ENCODE measurements around the gene TPO.
"Not testable (repeated sequence)": the region's sequence is repeated elsewhere in the genome, so short reads cannot be mapped to it uniquely, and the experiment has no call there.

Gene TPO

DNA sequence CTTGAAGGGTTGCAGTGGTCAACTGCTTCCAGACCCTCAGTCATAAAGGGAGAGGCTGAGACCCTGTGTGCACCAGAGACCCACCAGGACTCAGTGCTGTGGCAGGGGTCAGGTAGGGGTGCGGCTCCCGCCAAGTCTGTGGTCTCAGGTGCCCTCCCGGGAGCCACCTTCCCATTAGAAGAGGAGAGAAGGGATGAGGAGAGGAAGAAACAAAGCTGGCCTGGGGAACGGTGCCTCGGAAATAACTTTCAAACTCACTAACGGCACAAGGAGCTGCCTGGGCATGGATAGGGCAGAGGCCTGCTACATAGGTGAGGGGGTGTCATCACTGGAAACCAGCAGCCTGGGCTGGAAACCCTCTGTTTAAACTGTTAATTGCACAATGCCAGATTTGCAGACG is 84.9 kb downstream of the TPO start:
- in situ Hi-C loops (cut with MboI; ENCODE audit: low sequenced_read_pairs), result no loop called here

DNA sequence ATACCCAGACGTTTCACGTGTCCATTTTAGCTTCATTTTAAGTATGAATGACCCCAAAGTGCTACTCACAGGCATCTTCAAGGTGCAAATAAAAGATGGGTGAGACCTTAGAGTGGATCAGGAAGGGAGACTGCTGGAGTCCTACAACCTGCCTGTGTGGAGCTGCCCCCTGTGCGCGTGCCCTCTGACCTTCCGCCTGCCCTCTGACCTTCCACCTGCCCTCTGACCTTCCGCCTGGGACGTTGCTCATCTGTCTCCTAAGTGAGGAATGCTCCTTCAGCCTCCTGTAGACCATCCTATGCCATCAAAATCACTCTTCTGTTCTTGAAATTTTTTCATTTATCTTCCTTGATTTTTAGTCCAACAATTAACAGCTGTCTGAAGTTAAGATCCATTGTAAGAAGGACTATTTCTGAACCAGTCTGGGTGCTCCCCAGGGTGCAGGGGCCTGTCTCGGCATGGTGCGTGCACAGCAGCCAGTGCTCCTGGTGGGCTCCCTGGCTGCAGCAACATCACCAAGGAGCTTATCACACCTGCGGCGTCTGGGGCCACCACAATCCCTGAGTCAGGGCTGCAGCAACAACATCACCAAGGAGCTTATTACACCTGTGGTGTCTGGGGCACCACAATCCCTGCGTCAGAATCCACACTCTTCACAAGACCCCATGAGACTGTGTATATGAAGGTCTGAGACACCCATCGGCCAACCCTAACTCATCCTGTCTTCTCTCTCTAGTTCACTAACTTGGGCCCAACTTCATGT is 86.0 kb downstream of the TPO start:
- in situ Hi-C loops (cut with MboI; ENCODE audit: low sequenced_read_pairs), result no loop called here

DNA sequence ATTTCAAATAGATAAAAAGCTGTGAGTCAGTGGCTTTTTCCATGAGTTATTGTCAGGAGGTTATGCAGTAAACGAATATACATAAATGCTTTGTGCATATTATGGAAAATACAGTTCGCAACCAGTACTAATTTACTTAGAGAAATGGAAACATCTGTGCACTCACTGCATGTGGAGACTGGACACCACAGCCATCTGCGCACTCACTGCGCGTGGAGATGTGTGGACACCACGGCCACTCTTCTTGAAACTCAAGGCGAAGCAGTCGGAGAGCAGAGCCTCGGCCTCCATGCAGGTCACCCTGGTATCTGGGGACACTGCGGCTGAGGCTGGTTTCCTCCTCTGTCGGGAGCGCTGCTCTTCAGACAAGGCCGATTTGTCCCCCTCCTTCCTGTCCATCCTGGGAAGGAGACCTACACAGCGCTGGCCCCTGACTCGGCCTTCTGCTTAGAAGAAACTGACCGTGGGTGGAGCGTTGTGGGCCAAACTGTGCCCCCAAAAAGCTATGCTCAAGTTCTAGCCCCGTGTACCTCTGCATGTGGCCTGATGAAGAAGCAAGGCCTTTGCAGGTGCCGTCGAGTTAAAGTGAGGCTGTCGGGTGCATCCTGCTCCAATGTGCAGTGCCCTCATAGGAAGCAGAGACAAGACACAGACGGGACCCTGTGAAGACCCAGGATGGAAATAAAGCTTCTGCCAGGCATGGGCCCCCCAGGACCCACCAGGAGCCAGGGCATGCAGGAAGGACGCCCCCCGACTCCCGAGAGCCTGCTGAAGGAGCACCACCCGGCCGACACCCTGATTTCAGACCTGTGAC is 88.0 kb downstream of the TPO start:
- in situ Hi-C loops (cut with MboI; ENCODE audit: low sequenced_read_pairs), result no loop called here

DNA sequence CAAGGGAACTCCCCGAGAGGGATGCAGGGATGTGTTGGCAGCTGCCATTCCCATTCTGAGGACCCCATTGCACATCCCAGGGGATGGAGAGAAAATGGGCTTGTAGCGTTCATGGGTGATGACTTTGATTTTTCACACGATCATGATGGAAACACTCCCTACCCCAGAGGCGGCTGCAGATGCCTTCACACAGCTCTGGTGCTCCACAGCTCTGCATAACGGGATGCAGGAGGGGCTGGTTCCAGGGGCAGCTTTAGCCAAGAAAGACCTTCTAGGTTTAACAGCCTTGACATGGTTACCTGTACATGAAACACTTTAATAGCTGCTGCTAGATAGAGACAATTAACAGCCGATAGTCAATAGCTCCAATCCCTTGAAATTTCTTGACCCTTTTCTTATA is 88.7 kb downstream of the TPO start:
- in situ Hi-C loops (cut with MboI; ENCODE audit: low sequenced_read_pairs), result no loop called here

DNA sequence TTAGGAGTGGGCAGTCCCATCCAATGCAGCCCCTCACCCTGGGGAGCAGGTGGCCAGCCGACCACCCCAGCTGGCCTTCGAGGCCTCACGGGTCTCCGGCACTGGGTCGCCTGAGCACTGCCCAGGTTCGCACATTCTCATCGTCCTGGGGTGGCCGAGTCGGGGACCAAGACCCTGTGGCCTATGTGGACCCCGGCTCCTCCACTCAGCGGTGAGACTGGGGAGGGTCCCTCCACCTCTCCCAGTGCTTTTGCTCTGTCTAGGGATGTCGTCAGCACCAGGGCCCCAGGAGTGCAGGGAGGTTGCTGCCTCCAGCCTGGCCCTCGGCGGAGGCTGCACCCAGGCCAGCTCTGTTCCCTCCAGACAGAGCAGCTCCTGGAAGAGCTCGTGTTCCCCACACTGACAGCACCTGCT is 89.6 kb downstream of the TPO start:
- in situ Hi-C loops (cut with MboI; ENCODE audit: low sequenced_read_pairs), result no loop called here

DNA sequence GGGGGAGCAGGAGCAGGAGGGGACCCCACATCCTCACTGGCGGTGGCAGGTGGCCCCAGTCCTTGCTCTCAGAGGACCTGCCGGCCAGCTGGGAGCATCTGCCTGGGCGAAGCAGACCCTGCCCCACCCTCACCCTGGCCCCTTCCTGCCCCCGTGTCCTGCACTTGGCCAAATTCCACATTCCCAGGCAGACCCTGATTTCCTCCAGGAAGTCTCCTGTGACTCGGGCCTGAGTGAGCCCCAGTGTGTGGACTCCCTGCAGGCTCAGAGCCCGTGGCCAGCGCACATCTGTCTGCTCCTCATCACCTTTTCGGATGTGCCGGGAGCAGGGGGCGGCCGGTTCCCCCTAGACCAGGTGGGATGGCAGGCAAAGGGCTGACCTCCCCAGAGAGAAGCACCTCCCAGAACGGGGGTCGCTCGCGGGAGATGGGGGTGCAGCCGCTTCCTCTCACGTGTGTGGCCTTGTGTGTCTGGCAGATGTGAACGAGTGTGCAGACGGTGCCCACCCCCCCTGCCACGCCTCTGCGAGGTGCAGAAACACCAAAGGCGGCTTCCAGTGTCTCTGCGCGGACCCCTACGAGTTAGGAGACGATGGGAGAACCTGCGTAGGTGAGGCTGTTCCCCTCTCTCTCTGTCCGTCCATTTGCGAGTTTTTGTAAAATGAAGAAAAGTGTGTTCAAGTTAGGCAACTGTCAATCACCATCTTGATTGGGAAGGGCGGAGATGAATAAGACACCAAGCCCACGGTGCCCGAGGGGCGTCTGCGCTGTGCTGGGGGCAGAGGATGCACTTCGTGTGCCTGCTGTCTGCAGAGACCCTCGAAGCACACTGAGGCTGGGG is 90.4 kb downstream of the TPO start:
- in situ Hi-C loops (cut with MboI; ENCODE audit: low sequenced_read_pairs), result no loop called here

DNA sequence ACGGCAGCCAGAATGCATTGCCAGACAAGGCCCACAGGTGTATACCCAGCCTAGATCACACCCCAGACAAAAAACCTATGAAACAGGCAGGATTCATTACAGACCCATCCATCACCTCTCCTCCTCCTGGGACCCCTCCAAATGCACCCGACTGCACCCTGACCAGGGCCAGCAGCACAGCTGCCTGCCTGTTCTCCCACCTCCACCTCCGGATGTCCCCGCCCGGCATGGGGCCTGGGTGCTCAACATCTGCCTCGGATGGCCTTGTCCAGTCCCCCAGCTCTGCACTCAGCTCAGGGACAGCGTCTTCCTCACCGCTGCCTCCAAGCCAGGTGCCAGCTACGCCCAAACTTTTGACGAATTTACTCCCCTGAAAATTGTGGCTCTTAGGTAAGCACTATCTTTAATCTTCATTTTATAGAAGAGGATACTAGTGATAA is 91.1 kb downstream of the TPO start:
- in situ Hi-C loops (cut with MboI; ENCODE audit: low sequenced_read_pairs), result no loop called here

DNA sequence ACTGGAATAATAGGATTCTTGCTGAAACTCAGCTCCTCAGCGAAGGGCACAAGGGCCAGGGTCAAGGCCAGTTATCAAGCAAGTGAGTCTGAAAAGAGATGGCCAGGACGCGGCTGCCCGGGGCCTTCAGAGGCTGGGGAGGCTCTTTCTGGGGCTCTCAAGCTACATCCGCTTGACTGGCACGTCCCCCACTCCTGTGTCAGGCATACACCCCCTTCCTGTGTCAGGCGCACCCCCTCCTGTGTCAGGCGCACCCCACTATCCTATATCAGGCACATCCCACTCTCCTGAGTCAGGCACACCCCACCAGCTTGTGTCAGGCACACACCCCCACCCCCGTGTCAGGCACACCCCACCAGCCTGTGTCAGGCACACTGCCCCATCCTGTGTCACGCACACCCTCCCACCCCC is 91.8 kb downstream of the TPO start:
- in situ Hi-C loops (cut with MboI; ENCODE audit: low sequenced_read_pairs), result no loop called here

DNA sequence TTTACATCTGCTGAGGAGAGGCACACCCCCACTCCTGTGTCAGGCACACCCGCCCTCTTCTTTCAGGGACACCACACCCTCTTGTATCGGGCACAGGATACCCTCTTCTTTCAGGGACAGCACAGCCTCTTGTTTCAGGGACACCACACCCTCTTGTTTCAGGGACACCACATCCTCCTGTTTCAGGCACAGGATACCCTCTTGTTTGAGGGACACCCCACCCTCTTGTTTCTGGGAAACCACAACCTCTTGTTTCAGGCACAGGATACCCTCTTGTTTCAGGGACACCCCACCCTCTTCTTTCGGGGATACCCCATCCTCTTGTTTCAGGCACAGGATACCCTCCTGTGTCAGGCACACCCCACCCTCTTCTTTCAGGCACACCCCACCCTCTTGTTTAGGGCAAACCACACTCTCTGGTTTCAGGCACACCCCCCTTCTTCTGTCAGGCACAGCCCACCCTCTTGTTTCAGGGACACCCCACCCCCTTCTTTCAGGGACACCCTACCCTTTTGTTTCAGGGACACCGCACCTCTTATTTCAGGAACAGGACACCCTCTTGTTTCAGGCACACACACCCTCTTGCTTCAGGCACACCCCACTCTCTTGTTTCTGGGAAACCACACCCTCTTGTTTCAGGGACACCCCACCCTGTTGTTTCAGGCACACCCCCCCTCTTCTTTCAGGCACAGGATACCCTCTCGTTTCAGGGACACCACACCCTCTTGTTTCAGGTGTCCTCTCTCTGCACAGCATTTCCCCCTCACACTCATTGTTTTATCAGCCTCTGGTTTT is 96.2 kb downstream of the TPO start:
- in situ Hi-C loops (cut with MboI; ENCODE audit: low sequenced_read_pairs), result no loop called here

DNA sequence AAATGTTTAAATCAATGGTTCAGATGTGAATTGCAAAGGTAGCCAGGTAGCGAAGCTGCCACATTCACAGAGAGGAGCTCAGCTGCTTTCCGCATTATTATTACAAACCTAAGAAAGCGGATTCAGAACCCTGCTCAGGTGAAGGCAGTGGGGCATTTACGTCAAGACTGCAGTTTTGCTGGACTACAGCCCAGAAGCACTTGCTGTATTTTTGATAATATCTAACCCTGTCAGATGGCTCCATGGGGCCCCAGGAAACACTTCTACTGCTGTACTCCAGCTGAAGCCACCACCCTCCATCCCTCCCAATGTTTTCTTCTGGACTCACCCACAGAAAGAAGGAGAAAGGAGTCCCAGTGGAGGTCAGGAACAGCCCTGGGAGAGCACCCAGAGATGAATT is 96.9 kb downstream of the TPO start:
- in situ Hi-C loops (cut with MboI; ENCODE audit: low sequenced_read_pairs), result no loop called here

DNA sequence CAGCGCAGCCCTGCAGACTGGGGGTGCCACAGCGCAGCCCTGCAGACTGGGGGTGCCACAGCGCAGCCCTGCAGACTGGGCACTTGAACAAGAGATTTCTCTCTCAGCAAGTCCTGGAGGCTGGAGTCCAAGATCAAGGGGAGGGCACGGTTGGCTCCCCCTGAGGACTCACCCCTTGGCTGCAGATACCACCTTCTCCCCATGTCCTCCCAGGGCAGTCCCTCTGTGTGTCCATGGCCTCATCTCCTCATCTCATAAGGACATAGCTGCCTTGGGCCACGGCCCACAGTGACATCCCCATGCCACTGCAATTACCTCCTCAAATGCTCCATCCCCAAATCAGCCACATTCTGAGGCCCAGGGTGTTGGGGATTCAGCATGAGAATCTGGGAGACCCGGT is 98.2 kb downstream of the TPO start:
- in situ Hi-C loops (cut with MboI; ENCODE audit: low sequenced_read_pairs), result no loop called here

DNA sequence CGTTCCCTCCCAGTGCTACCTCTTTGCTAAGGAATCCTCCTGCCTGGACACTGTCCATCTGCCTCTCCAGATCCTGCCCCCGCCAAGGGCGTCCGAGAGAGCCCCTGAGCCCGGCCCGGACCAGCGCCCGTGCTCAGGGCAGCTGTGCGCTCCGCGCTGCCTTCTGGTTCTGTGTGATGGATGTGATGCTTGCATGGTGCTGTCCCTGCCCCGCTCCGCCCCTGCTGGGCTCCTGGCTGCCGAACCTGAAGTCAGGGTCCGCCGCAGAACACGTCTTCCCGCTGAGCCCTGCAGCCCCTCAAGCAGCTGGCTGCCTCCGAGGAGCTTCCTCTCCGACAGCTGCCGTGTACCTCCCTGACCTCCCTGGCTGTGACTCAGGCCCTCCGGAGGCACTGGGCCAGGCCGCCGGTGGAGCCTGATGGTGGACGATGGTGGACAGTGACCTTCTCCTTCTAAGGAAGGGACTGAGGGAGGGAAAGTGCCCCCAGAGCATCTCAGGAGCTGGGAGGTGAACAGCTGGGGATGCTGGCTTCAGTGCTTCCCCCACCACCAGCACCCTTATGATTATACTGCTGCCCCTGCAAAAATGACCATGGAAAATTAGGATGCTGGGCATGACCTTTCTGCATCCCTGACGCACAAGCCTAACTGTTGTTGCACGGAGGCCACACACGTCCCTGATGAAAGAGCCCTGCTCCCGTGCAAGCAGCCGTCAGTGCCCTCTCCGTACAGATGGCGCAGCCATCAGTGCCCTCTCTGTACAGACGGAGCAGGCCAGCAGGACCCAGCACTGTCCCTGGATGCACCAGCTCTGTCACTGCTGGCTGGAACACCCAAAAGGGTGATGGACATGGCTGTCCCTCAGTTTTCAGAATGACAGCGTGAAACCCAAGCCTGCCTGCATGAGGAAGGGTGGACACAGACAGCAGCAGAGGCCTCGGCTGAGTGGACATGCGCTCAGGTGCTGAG is 99.3 kb downstream of the TPO start:
- in situ Hi-C loops (cut with MboI; ENCODE audit: low sequenced_read_pairs), result no loop called here

DNA sequence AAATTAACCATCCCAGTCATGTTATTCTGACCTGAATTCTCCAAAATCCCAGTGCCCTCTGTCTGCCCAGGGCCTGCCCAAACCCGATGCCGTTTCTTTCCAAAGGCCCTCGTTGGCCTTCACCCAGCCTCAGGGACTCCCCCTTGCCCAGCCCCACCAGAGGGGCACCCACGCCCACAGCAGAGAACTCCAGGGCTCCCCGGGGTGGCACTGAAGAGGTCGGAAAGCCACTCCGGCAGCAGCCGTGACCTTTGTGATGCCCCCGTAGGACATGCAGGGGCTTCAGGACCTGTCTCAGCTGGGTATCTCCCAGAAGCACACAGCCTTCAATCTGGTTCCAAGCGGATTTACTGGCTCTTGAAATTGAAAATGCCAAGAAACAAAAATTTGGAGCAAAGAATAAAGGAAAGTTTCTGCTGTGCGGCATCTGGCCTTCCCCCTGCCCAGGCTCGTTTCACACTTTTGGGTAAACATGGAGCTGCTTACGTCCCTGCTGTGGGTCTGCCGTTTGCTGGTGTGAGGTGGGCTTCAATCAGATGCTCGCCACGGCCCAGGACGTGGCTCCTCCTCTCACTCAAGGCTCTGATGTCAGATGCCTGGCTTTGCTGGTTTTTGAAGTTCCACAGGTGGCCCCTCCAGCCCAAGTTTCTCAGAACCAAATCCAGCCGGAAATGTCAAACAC is 101.3 kb downstream of the TPO start:
- in situ Hi-C loops (cut with MboI; ENCODE audit: low sequenced_read_pairs), result no loop called here

DNA sequence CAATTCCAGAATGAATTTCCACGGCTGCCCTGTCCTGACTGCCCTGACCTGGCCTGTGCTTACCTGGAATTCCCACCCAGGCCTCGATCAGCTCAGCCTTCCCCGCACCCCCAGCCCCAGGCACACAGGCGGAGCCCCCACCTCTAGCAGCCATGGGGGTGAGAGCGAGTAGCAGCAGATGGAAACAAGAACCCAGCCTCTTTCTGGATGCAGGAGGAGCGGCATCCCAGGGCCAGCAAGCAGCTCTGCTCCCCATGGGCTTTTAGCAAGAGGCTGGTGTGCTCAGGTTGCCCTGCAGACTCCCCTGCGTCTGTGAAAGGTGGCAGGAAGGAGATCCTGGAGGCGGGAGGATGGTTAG is 101.8 kb downstream of the TPO start:
- in situ Hi-C loops (cut with MboI; ENCODE audit: low sequenced_read_pairs), result no loop called here

DNA sequence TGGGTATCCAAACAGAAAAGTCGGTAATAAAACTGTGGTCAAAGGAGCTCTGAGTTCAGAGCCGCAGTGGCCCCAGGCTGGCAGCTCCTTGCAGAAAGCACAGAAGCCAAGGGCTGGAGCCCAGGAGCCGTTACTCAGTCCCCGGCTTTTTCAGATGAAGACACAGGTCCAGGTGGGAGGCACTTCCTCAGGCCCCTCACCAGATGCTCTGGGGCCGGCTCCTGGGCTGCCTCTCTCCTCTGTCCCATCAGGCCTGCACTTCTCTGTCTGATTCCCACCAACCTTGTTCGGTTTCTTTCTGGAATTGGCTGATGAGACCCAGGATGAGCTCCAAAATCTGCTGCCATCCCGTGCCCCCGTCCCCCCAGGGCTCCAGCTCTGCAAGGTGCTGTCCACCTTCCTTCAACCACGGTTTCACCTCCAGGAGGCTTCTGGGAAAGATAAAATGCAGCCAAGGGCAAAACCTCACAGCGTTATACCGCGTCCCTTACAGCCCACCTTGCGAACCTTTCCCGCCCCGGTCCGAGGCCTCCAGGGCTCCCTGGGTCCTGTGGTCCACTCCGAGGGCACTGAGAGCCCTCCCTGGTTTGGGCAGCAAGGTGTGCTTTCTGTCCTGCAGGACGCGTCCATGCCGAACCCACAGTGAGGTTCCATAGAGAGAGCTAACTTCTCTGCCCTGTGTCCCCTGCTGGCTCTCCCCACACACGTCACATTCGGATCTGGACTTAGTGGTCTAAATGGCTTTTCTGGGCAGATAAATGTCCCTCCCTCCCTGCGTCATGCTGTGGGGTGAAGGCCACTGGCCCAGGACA is 102.9 kb downstream of the TPO start:
- in situ Hi-C loops (cut with MboI; ENCODE audit: low sequenced_read_pairs), result no loop called here

DNA sequence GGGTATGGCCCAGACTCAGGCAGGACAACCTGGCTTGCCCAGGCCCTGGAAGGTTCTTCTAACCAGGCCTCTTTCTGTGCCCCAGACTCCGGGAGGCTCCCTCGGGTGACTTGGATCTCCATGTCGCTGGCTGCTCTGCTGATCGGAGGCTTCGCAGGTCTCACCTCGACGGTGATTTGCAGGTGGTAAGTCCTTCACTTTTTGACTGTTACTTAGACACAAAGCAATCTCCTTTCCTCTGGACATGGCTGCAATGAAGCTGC is 103.5 kb downstream of the TPO start:
- in situ Hi-C loops (cut with MboI; ENCODE audit: low sequenced_read_pairs), result no loop called here

DNA sequence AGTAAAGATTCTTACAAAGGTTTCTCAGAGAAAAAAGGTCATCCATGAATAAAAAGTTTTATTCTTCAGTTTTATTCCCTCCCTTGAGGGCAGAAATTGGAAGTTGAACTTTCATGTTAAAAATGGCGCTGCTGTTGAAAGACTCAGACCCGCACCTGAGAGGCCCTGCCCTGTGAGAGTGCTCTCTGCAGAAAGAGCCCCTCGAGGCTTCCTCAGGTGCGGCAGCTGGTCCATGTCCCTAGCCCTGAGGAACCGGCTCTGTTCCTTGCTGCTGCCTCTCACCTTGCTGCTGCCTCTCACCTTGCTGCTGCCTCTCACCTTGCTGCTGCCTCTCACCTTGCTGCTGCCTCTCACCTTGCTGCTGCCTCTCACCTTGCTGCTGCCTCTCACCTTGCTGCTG is 104.0 kb downstream of the TPO start:
- in situ Hi-C loops (cut with MboI; ENCODE audit: low sequenced_read_pairs), result not testable (repeated sequence)

DNA sequence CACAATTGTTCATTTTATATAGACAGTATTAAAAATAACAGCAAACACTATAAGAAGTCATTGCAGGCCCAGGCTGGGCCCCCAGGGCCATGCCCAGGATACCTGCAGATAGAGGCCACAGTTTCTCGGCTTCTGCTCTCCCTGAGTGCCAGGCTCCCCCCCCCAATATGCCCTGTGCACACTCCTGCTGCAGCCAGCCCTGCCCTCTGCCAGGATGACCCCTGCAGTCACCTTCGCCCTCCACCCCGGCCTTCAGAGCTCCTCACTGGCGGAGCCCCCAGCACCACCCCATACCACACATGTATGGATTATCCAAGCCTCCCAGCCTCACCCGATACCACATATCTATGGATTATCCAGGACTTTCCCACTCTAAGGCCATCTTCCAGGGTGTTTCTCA is 104.5 kb downstream of the TPO start:
- in situ Hi-C loops (cut with MboI; ENCODE audit: low sequenced_read_pairs), result no loop called here

All from HL-60/S4 (cell line).